AG04450 (cell line): ENCODE results near the gene DDX55. TPM values are rescaled to one million over a fixed set of nuclear protein-coding genes. Genes with fewer than 3 reads are reported as not detected.

Experiments used
- CTCF ChIA-PET: fragments of 300-600, 350-600 bp; formaldehyde crosslinking; extraction: SDS; loops from one replicate; lab custom pipeline; 2022; ENCODE audit warnings: antibody characterized with exemption, inconsistent platforms; lab: Charles Lee
- POLR2A ChIA-PET: fragments of 350-600 bp; formaldehyde crosslinking; extraction: SDS; loops from one replicate; lab custom pipeline; 2021; ENCODE audit warnings: antibody characterized with exemption, inconsistent platforms; lab: Yijun Ruan, JAX
- DNase-seq: peaks from one replicate; pipeline ENCODE4 v3.0.0-alpha.2; 2011; ENCODE audit warnings: low read depth, low spot score
- H3K27ac ChIP-seq: one replicate; pipeline ENCODE4 v1.5.1; 2012; ENCODE audit warnings: low read depth, low read length, control low read depth
- H3K27me3 ChIP-seq: one replicate; pipeline ENCODE4 v1.6.0; 2012; ENCODE audit warnings: low read length; ENCODE audit not compliant: control insufficient read depth, insufficient read depth
- H3K4me3 ChIP-seq: 2 replicates; pipeline ENCODE4 v1.5.1; 2011; ENCODE audit warnings: mild to moderate bottlenecking, low read depth, low read length, control low read depth
- H3K9me3 ChIP-seq: 2 replicates; pipeline ENCODE4 v1.5.1; 2012; ENCODE audit warnings: low read length; ENCODE audit not compliant: control insufficient read depth, insufficient read depth
- polyA plus RNA-seq: library from polyadenylated mRNA; depleted of rRNA; stranded (reverse); fragments of >200 nt; gene quantifications from 2 replicates; pipeline ENCODE4 v1.2.3, GENCODE V29; 2011
- TF ChIP-seq, protein P1 (sequence below): IDR thresholded peaks from 2 replicates; pipeline ENCODE4 v1.5.1; 2011; ENCODE audit warnings: low read depth, low read length, control low read depth, inconsistent platforms

DDX55 gene
- polyA plus RNA-seq, 1 experiment = 15.4 TPM

DNA sequence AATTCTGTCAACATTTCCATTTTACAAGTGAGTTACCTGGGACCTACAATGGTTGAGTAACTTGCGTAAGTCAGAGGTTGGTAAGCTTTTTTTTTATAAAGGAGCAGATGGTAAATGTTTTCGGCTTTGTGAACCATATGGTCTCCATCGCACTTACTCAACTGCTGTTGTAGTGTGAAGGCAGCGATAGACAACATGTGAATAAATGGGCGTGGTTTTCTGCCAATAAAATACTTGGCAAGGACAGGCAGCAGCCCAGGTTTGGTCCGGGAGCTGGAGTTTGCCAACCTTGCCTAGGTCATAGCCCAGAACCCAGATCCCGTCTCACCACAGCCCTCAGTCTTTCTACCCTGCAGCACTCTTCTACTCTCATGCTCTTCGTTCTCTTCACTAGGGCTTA lies 6.3 kb downstream of the DDX55 start:
- ChIA-PET CTCF (no interaction called here), POLR2A (no interaction called here)
- DNase-seq = no peak
- H3K4me3 ChIP-seq = no peak overlapping the region
- H3K9me3 ChIP-seq = no peaks in the 10 kb centered on the region
- TF ChIP-seq, protein P1, sequence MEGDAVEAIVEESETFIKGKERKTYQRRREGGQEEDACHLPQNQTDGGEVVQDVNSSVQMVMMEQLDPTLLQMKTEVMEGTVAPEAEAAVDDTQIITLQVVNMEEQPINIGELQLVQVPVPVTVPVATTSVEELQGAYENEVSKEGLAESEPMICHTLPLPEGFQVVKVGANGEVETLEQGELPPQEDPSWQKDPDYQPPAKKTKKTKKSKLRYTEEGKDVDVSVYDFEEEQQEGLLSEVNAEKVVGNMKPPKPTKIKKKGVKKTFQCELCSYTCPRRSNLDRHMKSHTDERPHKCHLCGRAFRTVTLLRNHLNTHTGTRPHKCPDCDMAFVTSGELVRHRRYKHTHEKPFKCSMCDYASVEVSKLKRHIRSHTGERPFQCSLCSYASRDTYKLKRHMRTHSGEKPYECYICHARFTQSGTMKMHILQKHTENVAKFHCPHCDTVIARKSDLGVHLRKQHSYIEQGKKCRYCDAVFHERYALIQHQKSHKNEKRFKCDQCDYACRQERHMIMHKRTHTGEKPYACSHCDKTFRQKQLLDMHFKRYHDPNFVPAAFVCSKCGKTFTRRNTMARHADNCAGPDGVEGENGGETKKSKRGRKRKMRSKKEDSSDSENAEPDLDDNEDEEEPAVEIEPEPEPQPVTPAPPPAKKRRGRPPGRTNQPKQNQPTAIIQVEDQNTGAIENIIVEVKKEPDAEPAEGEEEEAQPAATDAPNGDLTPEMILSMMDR = no peak
- H3K27ac ChIP-seq = no peak overlapping the region
- H3K27me3 ChIP-seq = no peaks in the 10 kb centered on the region

DNA sequence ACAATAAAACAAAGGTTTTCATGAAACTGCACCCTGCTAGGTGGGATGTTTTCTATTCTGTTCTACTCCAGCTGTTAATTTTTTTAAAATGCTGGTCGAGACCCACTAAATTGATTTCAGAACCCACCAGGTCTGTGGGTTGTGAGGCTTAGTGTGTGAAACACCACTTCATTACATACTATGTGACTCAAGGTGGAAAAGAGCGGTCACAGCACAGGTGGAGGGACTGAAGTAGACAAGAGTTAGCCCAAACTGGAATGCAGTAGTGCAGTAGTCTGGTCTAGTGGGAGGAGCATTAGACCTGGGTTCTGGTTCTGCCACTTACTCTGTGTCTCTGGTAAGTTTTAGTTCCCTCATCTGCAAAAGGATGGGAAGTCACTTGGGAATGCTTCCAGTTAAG lies 12.2 kb downstream of the DDX55 start:
- no peak overlapping the region for H3K4me3 ChIP-seq
- no peak for DNase-seq
- TF ChIP-seq, protein P1 = no peak
- H3K9me3 ChIP-seq = no peaks in the 10 kb centered on the region
- ChIA-PET CTCF (no interaction called here), POLR2A (no interaction called here)
- no peaks in the 10 kb centered on the region for H3K27me3 ChIP-seq
- H3K27ac ChIP-seq = no peak overlapping the region

DNA sequence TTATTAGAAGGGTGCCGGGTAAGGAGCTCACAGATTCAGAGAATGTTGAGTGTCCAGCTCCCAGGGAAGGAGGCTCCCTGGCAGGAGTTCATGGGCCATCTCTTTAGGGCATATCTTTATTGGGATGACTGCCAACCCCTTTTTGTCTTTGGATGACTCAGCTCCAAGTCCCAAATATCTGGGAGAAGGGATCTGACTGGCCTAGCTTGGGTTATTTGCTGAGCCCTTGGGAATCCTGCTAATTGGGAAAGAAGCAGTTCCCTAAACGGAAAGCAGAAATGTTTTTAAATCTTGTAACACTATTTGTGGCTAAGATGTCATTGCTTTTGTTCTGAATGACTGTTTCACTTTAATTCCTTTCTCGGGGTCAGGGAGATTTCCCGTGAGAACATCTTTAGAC lies 12.6 kb downstream of the DDX55 start:
- ChIA-PET POLR2A (no interaction called here), CTCF (no interaction called here)
- H3K27ac ChIP-seq = no peak overlapping the region
- H3K9me3 ChIP-seq = no peaks in the 10 kb centered on the region
- H3K27me3 ChIP-seq = no peaks in the 10 kb centered on the region
- no peak overlapping the region for H3K4me3 ChIP-seq
- TF ChIP-seq, protein P1 = no peak
- no peak for DNase-seq

DNA sequence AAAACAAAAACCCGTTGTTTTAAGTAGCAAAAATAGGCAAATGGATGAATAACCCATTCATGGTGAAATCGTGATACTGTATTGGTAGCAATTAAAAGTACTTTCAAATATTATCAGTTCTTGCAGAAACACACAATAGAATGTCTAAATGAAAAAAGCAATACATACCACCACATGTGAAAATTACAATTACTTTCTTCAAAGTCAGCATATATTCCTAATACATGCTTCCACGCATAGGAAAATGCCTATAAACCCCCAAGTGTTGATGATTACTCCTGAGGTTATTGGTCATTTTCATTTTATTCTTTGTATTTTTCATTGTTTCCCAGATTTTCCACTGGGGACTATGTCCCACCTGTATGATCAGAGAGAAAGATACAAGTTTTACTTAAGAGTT lies 15.2 kb downstream of the DDX55 start:
- POLR2A ChIA-PET = interaction anchor here (0.7 kb wide), 1 partner anchor 359 kb away, joined by 3 read pairs; no protein-coding TSS in a partner anchor
- TF ChIP-seq, protein P1 = no peak
- no peak for DNase-seq
- no peaks in the 10 kb centered on the region for H3K27me3 ChIP-seq
- no peak overlapping the region for H3K27ac ChIP-seq
- CTCF ChIA-PET = interaction anchor here (0.7 kb wide), 1 partner anchor 280 kb away, joined by 3 read pairs; no protein-coding TSS in a partner anchor
- no peak overlapping the region for H3K4me3 ChIP-seq
- H3K9me3 ChIP-seq = no peaks in the 10 kb centered on the region

DNA sequence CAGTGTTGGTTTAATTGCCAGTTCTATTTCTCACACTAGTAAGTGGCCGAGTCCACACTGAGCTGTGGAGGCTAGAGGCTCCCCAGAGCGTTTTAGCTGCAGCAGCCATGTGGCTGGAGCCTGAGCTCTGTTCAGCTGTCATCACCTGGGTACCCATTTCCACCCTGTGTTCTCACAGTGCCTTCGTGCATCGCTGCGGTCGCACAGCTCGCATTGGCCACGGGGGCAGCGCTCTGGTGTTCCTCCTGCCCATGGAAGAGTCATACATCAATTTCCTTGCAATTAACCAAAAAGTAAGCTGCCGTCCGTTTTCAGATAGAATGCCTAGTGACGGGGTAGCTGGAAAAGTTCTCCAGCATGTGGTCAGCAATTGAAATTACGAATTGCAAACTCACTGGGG lies 15.7 kb downstream of the DDX55 start:
- TF ChIP-seq, protein P1 = no peak
- Histone ChIP-seq H3K27ac (no peak overlapping the region), H3K4me3 (no peak overlapping the region), H3K9me3 (no peaks in the 10 kb centered on the region), H3K27me3 (no peaks in the 10 kb centered on the region)
- ChIA-PET POLR2A (interaction anchor here (0.7 kb wide), 1 partner anchor 360 kb away, joined by 3 read pairs; no protein-coding TSS in a partner anchor), CTCF (interaction anchor here (0.7 kb wide), 1 partner anchor 280 kb away, joined by 3 read pairs; no protein-coding TSS in a partner anchor)
- DNase-seq = no peak
